Measurements from ENCODE around the gene CITED4.

DNA sequence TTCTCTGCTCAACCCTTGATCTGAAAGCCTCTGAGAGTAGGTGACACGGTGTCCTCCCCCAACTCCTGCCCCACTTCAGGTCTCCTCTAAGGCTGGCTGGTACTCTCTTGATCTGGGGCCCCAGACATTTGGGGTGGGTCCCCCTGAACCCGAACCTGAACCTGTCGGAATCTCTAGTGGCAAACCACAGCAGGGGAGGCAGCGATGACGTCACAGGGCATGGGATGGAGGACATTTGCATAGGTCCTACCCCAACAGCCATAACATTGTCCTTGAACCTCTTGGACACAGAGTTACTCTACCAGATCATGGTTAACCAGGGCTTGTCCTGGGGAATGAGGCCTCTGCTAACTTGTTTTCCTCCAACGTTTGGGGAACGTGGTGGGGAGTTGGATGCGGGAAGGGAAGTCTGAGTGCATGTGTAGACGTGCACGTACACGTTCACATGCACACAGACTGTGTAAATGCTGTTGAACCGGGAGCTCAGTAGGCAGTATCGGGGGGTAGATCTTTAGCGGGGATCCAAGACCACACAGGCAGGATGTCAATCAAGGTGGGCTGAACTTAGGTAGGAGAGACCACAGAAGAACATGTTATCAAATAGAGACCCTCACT, 32.4 kb downstream of the CITED4 start:
- no peak for TF ChIP-seq CTCF (IDR thresholded peaks at IDR 0.05)
- TF ChIP-seq POLR2A (IDR thresholded peaks at IDR 0.05) = no peak
